Measurements from ENCODE around the gene IGFBPL1. TPM values are rescaled to one million over a fixed set of nuclear protein-coding genes. Genes with fewer than 3 reads are reported as not detected.

IGFBPL1 gene
- total RNA-seq, 2 donors from 2014 or later: not detected

- peaks cover 7% of the 10 kb centered on the region for H3K4me1 Mint-ChIP-seq
- no peak overlapping the region for H3K4me3 Mint-ChIP-seq
- no peak overlapping the region for H3K27ac Mint-ChIP-seq
- H3K27me3 Mint-ChIP-seq: peaks cover 56% of the 10 kb centered on the region
- no peak for DNase-seq
- peaks cover 2% of the 10 kb centered on the region for H3K36me3 Mint-ChIP-seq (ENCODE audit: low read depth)
- no peaks in the 10 kb centered on the region for H3K9me3 ChIP-seq (ENCODE audit: control insufficient read depth, low read length, poor library complexity, severe bottlenecking)
- no peak for ATAC-seq
Measured at GRCh38 chr9:38421498-38422211, 2.6 kb downstream of the IGFBPL1 start.

GRCh38 chr9:38419181-38419580, 5.1 kb downstream of the IGFBPL1 start:
- no peak for ATAC-seq
- Mint-ChIP-seq H3K4me1 (peaks cover 4% of the 10 kb centered on the region), H3K27me3 (peaks cover 40% of the 10 kb centered on the region), H3K36me3 (ENCODE audit: low read depth) (peaks cover 2% of the 10 kb centered on the region), H3K4me3 (no peak overlapping the region), H3K27ac (no peak overlapping the region)
- no peak for DNase-seq
- no peaks in the 10 kb centered on the region for H3K9me3 ChIP-seq (ENCODE audit: control insufficient read depth, low read length, poor library complexity, severe bottlenecking)

GRCh38 chr9:38418366-38418765, 5.9 kb downstream of the IGFBPL1 start:
- ATAC-seq (no peak), DNase-seq (no peak)
- Mint-ChIP-seq H3K27ac (no peak overlapping the region), H3K4me3 (no peak overlapping the region), H3K36me3 (ENCODE audit: low read depth) (peaks cover 1% of the 10 kb centered on the region), H3K27me3 (peaks cover 36% of the 10 kb centered on the region), H3K4me1 (peaks cover 2% of the 10 kb centered on the region)
- H3K9me3 ChIP-seq (ENCODE audit: control insufficient read depth, low read length, poor library complexity, severe bottlenecking): no peaks in the 10 kb centered on the region

GRCh38 chr9:38417003-38417945, 7.0 kb downstream of the IGFBPL1 start:
- peaks cover 36% of the 10 kb centered on the region for H3K27me3 Mint-ChIP-seq
- no peak overlapping the region for H3K4me3 Mint-ChIP-seq
- H3K27ac Mint-ChIP-seq: no peak overlapping the region
- H3K36me3 Mint-ChIP-seq (ENCODE audit: low read depth): no peaks in the 10 kb centered on the region
- no peaks in the 10 kb centered on the region for H3K9me3 ChIP-seq (ENCODE audit: control insufficient read depth, low read length, poor library complexity, severe bottlenecking)
- peak; percentile 53 for ATAC-seq
- H3K4me1 Mint-ChIP-seq: no peaks in the 10 kb centered on the region
- DNase-seq: peak in 1 of 3 donors; percentile 20

- no peaks in the 10 kb centered on the region for H3K9me3 ChIP-seq (ENCODE audit: control insufficient read depth, low read length, poor library complexity, severe bottlenecking)
- H3K36me3 Mint-ChIP-seq (ENCODE audit: low read depth): no peaks in the 10 kb centered on the region
- H3K4me1 Mint-ChIP-seq: no peaks in the 10 kb centered on the region
- no peak overlapping the region for H3K27ac Mint-ChIP-seq
- no peak overlapping the region for H3K4me3 Mint-ChIP-seq
- DNase-seq (no peak), ATAC-seq (no peak)
- peaks cover 36% of the 10 kb centered on the region for H3K27me3 Mint-ChIP-seq
Measured at GRCh38 chr9:38416461-38416860, 7.8 kb downstream of the IGFBPL1 start.

GRCh38 chr9:38415856-38416255, 8.4 kb downstream of the IGFBPL1 start:
- Mint-ChIP-seq H3K27ac (no peak overlapping the region), H3K4me3 (no peak overlapping the region), H3K4me1 (no peaks in the 10 kb centered on the region), H3K36me3 (ENCODE audit: low read depth) (no peaks in the 10 kb centered on the region), H3K27me3 (peaks cover 36% of the 10 kb centered on the region)
- ATAC-seq (no peak), DNase-seq (no peak)
- no peaks in the 10 kb centered on the region for H3K9me3 ChIP-seq (ENCODE audit: control insufficient read depth, low read length, poor library complexity, severe bottlenecking)

- Mint-ChIP-seq H3K27me3 (peaks cover 32% of the 10 kb centered on the region), H3K27ac (no peak overlapping the region), H3K4me3 (no peak overlapping the region), H3K4me1 (no peaks in the 10 kb centered on the region), H3K36me3 (ENCODE audit: low read depth) (no peaks in the 10 kb centered on the region)
- no peak for ATAC-seq
- no peaks in the 10 kb centered on the region for H3K9me3 ChIP-seq (ENCODE audit: control insufficient read depth, low read length, poor library complexity, severe bottlenecking)
- DNase-seq: no peak
Measured at GRCh38 chr9:38414040-38414723, 10.1 kb downstream of the IGFBPL1 start.

- H3K36me3 Mint-ChIP-seq (ENCODE audit: low read depth): no peaks in the 10 kb centered on the region
- DNase-seq (no peak), ATAC-seq (no peak)
- no peak overlapping the region for H3K27ac Mint-ChIP-seq
- H3K4me3 Mint-ChIP-seq: no peak overlapping the region
- no peaks in the 10 kb centered on the region for H3K9me3 ChIP-seq (ENCODE audit: control insufficient read depth, low read length, poor library complexity, severe bottlenecking)
- H3K27me3 Mint-ChIP-seq: peaks cover 41% of the 10 kb centered on the region
- H3K4me1 Mint-ChIP-seq: no peaks in the 10 kb centered on the region
Measured at GRCh38 chr9:38413283-38413682, 11.0 kb downstream of the IGFBPL1 start.

- H3K9me3 ChIP-seq (ENCODE audit: control insufficient read depth, low read length, poor library complexity, severe bottlenecking): no peaks in the 10 kb centered on the region
- ATAC-seq (no peak), DNase-seq (no peak)
- no peaks in the 10 kb centered on the region for H3K4me1 Mint-ChIP-seq
- no peak overlapping the region for H3K4me3 Mint-ChIP-seq
- no peak overlapping the region for H3K27ac Mint-ChIP-seq
- H3K36me3 Mint-ChIP-seq (ENCODE audit: low read depth): no peaks in the 10 kb centered on the region
- peaks cover 41% of the 10 kb centered on the region for H3K27me3 Mint-ChIP-seq
Measured at GRCh38 chr9:38412751-38413150, 11.5 kb downstream of the IGFBPL1 start.

GRCh38 chr9:38408719-38409118, 15.5 kb downstream of the IGFBPL1 start:
- ATAC-seq (no peak), DNase-seq (no peak)
- H3K27me3 Mint-ChIP-seq: peaks cover 73% of the 10 kb centered on the region
- H3K9me3 ChIP-seq (ENCODE audit: control insufficient read depth, low read length, poor library complexity, severe bottlenecking): no peaks in the 10 kb centered on the region
- peak overlapping the region; percentile 41 for H3K27ac Mint-ChIP-seq
- H3K36me3 Mint-ChIP-seq (ENCODE audit: low read depth): peaks cover 4% of the 10 kb centered on the region
- no peak overlapping the region for H3K4me3 Mint-ChIP-seq
- peaks cover 4% of the 10 kb centered on the region for H3K4me1 Mint-ChIP-seq

- Mint-ChIP-seq H3K27ac (no peak overlapping the region), H3K27me3 (peaks cover 70% of the 10 kb centered on the region), H3K36me3 (ENCODE audit: low read depth) (peaks cover 4% of the 10 kb centered on the region), H3K4me1 (peaks cover 4% of the 10 kb centered on the region), H3K4me3 (no peak overlapping the region)
- no peaks in the 10 kb centered on the region for H3K9me3 ChIP-seq (ENCODE audit: control insufficient read depth, low read length, poor library complexity, severe bottlenecking)
- DNase-seq (no peak), ATAC-seq (no peak)
Measured at GRCh38 chr9:38406476-38407186, 17.6 kb downstream of the IGFBPL1 start.

GRCh38 chr9:38405785-38406184, 18.5 kb downstream of the IGFBPL1 start:
- DNase-seq: no peak
- Mint-ChIP-seq H3K4me3 (peak overlapping the region; percentile 13), H3K27me3 (peaks cover 69% of the 10 kb centered on the region)

More at GRCh38 chr9:38405785-38406184, 18.5 kb downstream of the IGFBPL1 start:
- ATAC-seq: no peak
- Mint-ChIP-seq H3K27ac (no peak overlapping the region), H3K36me3 (ENCODE audit: low read depth) (peaks cover 4% of the 10 kb centered on the region), H3K4me1 (peaks cover 7% of the 10 kb centered on the region)
- no peaks in the 10 kb centered on the region for H3K9me3 ChIP-seq (ENCODE audit: control insufficient read depth, low read length, poor library complexity, severe bottlenecking)
